CD4-positive, alpha-beta T cell treated with Interleukin-1 beta for 1 hour (primary cell): ENCODE measurements around the gene SIRT7.

Source experiments
- DNase-seq, 2 donors: peaks; one replicate each; pipeline ENCODE4 v3.0.0-alpha.2; 2020 to 2022

SIRT7 gene

GRCh38 chr17:81917565-81918332 is at the start of gene SIRT7:
TSS of gene SIRT7 (minus strand) at chr17:81918176. CDS start at chr17:81918131, 45 bp downstream.
- DNase-seq: peak; percentile 88

GRCh38 chr17:81967244-81967532 is 49.2 kb upstream of the SIRT7 start:
- no peak for DNase-seq

- DNase-seq: peak in 1 of 2 donors; percentile 17
Observed at GRCh38 chr17:81966343-81967243, 48.6 kb upstream of the SIRT7 start.

- no peak for DNase-seq
Observed at GRCh38 chr17:81964081-81964849, 46.3 kb upstream of the SIRT7 start.

- DNase-seq: no peak
Observed at GRCh38 chr17:81962499-81963441, 44.8 kb upstream of the SIRT7 start.

GRCh38 chr17:81961521-81962498 is 43.8 kb upstream of the SIRT7 start:
- DNase-seq: no peak

- peak in 1 of 2 donors; percentile 28 for DNase-seq
Observed at GRCh38 chr17:81961087-81961511, 43.1 kb upstream of the SIRT7 start, which contains the start of gene NOTUM. TSS of gene NOTUM (minus strand) at chr17:81961187. CDS start at chr17:81960909, 278 bp downstream.

GRCh38 chr17:81960130-81960958 is 42.4 kb upstream of the SIRT7 start:
- DNase-seq: peak in 1 of 2 donors; percentile 11

- DNase-seq: peak; percentile 82 to 88
Observed at GRCh38 chr17:81959362-81960129, 41.6 kb upstream of the SIRT7 start.

GRCh38 chr17:81958633-81959342 is 40.8 kb upstream of the SIRT7 start:
- DNase-seq: no peak

GRCh38 chr17:81957691-81958432 is 39.9 kb upstream of the SIRT7 start:
- DNase-seq: no peak

GRCh38 chr17:81956607-81957589 is 38.9 kb upstream of the SIRT7 start:
- no peak for DNase-seq

- no peak for DNase-seq
Observed at GRCh38 chr17:81955756-81956544, 38.0 kb upstream of the SIRT7 start.

- no peak for DNase-seq
Observed at GRCh38 chr17:81955058-81955681, 37.2 kb upstream of the SIRT7 start.
